Measurements from ENCODE around the gene TTYH1.

DNA sequence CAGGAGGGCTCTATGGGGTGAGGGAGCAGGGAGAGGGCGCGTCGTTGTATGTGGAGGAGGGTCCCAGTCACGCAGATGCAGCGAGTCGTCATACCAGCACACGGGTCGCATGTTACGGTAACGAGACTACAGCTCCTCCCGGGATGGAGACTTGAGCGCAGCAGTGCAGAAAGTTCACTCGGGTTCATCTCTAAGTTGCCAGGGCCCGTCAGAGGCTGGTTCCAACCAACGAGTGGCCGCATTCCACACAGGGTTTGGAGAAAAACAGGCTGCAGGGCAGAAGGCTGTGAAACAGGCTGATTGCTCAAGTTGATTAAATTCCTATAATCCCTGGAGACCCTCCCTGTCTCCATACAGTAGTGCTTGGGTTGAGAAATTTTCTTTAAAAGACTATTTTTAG lies 21.9 kb upstream of the TTYH1 start:
- TF ChIP-seq TAF1 (IDR thresholded peaks at IDR 0.05; ENCODE audit: borderline replicate concordance, low read depth, low read length), result no peak
- no peak for TF ChIP-seq FOXM1 (IDR thresholded peaks at IDR 0.05; ENCODE audit: low read depth)
- TF ChIP-seq SMC3 (IDR thresholded peaks at IDR 0.05; ENCODE audit: low read depth, low read length), result no peak
- TF ChIP-seq CTCF (IDR thresholded peaks at IDR 0.05), result no peak
- no peak for TF ChIP-seq NRF1 (IDR thresholded peaks at IDR 0.05; ENCODE audit: low read depth, low read length)
- TF ChIP-seq RFX5 (IDR thresholded peaks at IDR 0.05; ENCODE audit: low read length), result no peak
- TF ChIP-seq, protein P1, sequence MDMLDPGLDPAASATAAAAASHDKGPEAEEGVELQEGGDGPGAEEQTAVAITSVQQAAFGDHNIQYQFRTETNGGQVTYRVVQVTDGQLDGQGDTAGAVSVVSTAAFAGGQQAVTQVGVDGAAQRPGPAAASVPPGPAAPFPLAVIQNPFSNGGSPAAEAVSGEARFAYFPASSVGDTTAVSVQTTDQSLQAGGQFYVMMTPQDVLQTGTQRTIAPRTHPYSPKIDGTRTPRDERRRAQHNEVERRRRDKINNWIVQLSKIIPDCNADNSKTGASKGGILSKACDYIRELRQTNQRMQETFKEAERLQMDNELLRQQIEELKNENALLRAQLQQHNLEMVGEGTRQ (IDR thresholded peaks at IDR 0.05; ENCODE audit: borderline replicate concordance, low read depth, low read length), result no peak
- no peak for TF ChIP-seq EP300 (IDR thresholded peaks at IDR 0.05; ENCODE audit: borderline replicate concordance in 1 of 2, low read depth in 1 of 2, low read length in 1 of 2)
- no peak for TF ChIP-seq EZH2phosphoT487 (IDR thresholded peaks at IDR 0.05; ENCODE audit: borderline replicate concordance, low read depth)
- no peak for TF ChIP-seq MXI1 (IDR thresholded peaks at IDR 0.05; ENCODE audit: low read depth, low read length)
- TF ChIP-seq POLR2AphosphoS5 (IDR thresholded peaks at IDR 0.05; ENCODE audit: low read depth, low read length), result no peak
- no peak for TF ChIP-seq CHD2 (IDR thresholded peaks at IDR 0.05; ENCODE audit: low read length, partially characterized antibody)

Measured in SK-N-SH (cell line).